ENCODE results near the gene EEF1AKMT4. TPM values are rescaled to one million over a fixed set of nuclear protein-coding genes. Genes with fewer than 3 reads are reported as not detected.

The EEF1AKMT4 gene
- total and polyA plus RNA-seq, 10 of the 15 experiments (the other 5 are each of a cell fraction or from before 2014, with no cell fraction given) = 7.5 to 26.8 (median 18.3) TPM

DNA sequence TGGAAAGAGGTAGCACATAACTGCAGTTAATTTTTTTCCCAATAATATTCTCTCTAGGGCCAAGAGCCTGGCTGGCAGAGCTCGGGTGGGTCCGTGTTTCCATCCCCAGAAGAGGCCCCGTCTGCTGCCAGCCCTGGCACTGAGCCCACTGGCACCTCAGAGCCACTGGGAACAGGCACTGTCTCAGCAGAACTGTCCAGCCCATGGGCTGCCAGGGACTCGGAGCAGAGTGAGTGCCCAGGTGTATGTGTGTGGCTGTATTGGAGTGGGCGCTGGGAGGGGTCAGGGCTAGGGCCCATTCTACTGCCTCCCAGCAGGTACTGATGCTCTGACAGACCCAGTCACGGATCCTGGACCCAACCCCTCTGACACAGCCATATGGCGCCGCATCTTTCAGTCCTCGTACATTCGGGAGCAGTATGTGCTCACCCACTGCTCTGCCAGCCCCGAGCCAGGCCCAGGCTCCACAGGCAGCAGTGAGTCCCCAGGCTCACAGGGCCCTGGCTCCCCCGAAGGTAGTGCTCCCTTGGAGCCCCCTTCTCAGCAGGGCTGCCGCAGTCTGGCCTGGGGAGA lies 11.1 kb upstream of the EEF1AKMT4 start:
- BruUV-seq (replicated peaks) = no TSS peak
- in situ Hi-C loops (cut with MboI) = no loop called here
- intact Hi-C loops (cut with micrococcal nuclease; ENCODE audit: unreplicated experiment) = no loop called here
- ChIA-PET POLR2A (no interaction called here), RAD21 (ENCODE audit: unreplicated experiment) (interaction anchor here (1.1 to 1.6 kb wide), 2 partner anchors 11 to 15 kb away, joined by 4 to 6 read pairs; no protein-coding TSS in a partner anchor), CTCF (interaction anchor here (0.6 to 3.5 kb wide), 6 partner anchors 11 to 352 kb away, joined by 3 to 23 read pairs (median 4); no protein-coding TSS in a partner anchor), SMC1A (ENCODE audit: uncharacterized antibody, unreplicated experiment) (interaction anchor here (0.6 to 1.2 kb wide), 3 partner anchors 11 to 880 kb away, joined by 3 to 4 read pairs (median 3); no protein-coding TSS in a partner anchor)
- Histone ChIP-seq H3K36me3 (ENCODE audit: control insufficient read depth in 2 of 2, insufficient read depth in 2 of 2, low read length in 1 of 2) (peaks cover 9 to 12% of the 10 kb centered on the region in 2 experiments; a peak in 3 of 4 replicates), H3K9ac (ENCODE audit: control insufficient read depth, insufficient read depth, low read length) (no peak overlapping the region), H3K9me3 (replicated peaks; ENCODE audit: control insufficient read depth, insufficient read depth, low read length) (no peaks in the 10 kb centered on the region), H2AFZ (ENCODE audit: control insufficient read depth, low read depth, low read length) (no peak overlapping the region), H4K20me1 (ENCODE audit: control insufficient read depth, insufficient read depth) (no peaks in the 10 kb centered on the region), H3K4me2 (ENCODE audit: control insufficient read depth, insufficient read depth) (no peak overlapping the region), H3K27ac (ENCODE audit: control insufficient read depth, insufficient read depth) (no peak overlapping the region), H3K4me1 (ENCODE audit: control insufficient read depth, insufficient read depth, low read length) (no peaks in the 10 kb centered on the region), H3K27me3 (replicated peaks in 1 of 2; ENCODE audit: control insufficient read depth in 2 of 2, insufficient read depth in 2 of 2, low read length in 1 of 2) (no peaks in the 10 kb centered on the region; a peak in 1 of 4 replicates), H3K79me2 (ENCODE audit: control insufficient read depth, insufficient read depth, low read length) (no peaks in the 10 kb centered on the region), H3K4me3 (no peak overlapping the region)
- no peak for DNase-seq (ENCODE audit: low read depth, low spot score)
- FAIRE-seq = no peak
- WGBS (ENCODE audit: insufficient coverage, insufficient replicate concordance, low lambda C conversion rate, missing lambda C conversion rate) = 61% methylated on average over 13 of the region's 13 CpGs
- ATAC-seq = no peak
- TF ChIP-seq, protein P1, sequence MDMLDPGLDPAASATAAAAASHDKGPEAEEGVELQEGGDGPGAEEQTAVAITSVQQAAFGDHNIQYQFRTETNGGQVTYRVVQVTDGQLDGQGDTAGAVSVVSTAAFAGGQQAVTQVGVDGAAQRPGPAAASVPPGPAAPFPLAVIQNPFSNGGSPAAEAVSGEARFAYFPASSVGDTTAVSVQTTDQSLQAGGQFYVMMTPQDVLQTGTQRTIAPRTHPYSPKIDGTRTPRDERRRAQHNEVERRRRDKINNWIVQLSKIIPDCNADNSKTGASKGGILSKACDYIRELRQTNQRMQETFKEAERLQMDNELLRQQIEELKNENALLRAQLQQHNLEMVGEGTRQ (IDR thresholded peaks at IDR 0.05; ENCODE audit: borderline replicate concordance, low read depth, low read length) = no peak
- TF ChIP-seq SMAD5 (IDR thresholded peaks at IDR 0.05; ENCODE audit: low read depth) = no peak
- TF ChIP-seq TBL1XR1 (IDR thresholded peaks at IDR 0.05; ENCODE audit: low read depth, low read length) = no peak
- TF ChIP-seq, protein P2, sequence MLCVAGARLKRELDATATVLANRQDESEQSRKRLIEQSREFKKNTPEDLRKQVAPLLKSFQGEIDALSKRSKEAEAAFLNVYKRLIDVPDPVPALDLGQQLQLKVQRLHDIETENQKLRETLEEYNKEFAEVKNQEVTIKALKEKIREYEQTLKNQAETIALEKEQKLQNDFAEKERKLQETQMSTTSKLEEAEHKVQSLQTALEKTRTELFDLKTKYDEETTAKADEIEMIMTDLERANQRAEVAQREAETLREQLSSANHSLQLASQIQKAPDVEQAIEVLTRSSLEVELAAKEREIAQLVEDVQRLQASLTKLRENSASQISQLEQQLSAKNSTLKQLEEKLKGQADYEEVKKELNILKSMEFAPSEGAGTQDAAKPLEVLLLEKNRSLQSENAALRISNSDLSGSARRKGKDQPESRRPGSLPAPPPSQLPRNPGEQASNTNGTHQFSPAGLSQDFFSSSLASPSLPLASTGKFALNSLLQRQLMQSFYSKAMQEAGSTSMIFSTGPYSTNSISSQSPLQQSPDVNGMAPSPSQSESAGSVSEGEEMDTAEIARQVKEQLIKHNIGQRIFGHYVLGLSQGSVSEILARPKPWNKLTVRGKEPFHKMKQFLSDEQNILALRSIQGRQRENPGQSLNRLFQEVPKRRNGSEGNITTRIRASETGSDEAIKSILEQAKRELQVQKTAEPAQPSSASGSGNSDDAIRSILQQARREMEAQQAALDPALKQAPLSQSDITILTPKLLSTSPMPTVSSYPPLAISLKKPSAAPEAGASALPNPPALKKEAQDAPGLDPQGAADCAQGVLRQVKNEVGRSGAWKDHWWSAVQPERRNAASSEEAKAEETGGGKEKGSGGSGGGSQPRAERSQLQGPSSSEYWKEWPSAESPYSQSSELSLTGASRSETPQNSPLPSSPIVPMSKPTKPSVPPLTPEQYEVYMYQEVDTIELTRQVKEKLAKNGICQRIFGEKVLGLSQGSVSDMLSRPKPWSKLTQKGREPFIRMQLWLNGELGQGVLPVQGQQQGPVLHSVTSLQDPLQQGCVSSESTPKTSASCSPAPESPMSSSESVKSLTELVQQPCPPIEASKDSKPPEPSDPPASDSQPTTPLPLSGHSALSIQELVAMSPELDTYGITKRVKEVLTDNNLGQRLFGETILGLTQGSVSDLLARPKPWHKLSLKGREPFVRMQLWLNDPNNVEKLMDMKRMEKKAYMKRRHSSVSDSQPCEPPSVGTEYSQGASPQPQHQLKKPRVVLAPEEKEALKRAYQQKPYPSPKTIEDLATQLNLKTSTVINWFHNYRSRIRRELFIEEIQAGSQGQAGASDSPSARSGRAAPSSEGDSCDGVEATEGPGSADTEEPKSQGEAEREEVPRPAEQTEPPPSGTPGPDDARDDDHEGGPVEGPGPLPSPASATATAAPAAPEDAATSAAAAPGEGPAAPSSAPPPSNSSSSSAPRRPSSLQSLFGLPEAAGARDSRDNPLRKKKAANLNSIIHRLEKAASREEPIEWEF (IDR thresholded peaks at IDR 0.05; ENCODE audit: insufficient replicate concordance, low read depth, low read length) = no peak
- no peak for TF ChIP-seq ZNF207 (IDR thresholded peaks at IDR 0.05; ENCODE audit: borderline replicate concordance)
- no peak for TF ChIP-seq RAD51 (IDR thresholded peaks at IDR 0.05)
- TF ChIP-seq, protein P3, sequence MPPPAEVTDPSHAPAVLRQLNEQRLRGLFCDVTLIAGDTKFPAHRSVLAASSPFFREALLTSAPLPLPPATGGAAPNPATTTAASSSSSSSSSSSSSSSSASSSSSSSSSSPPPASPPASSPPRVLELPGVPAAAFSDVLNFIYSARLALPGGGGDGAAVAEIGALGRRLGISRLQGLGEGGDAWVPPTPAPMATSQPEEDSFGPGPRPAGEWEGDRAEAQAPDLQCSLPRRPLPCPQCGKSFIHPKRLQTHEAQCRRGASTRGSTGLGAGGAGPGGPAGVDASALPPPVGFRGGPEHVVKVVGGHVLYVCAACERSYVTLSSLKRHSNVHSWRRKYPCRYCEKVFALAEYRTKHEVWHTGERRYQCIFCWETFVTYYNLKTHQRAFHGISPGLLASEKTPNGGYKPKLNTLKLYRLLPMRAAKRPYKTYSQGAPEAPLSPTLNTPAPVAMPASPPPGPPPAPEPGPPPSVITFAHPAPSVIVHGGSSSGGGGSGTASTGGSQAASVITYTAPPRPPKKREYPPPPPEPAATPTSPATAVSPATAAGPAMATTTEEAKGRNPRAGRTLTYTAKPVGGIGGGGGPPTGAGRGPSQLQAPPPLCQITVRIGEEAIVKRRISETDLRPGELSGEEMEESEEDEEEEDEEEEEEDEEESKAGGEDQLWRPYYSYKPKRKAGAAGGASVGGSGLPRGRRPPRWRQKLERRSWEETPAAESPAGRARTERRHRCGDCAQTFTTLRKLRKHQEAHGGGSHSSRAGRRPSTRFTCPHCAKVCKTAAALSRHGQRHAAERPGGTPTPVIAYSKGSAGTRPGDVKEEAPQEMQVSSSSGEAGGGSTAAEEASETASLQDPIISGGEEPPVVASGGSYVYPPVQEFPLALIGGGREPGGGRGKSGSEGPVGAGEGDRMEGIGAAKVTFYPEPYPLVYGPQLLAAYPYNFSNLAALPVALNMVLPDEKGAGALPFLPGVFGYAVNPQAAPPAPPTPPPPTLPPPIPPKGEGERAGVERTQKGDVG (CRISPR knock-in tag; IDR thresholded peaks at IDR 0.05) = no peak
- TF ChIP-seq LARP7 (IDR thresholded peaks at IDR 0.05) = no peak
- no peak for TF ChIP-seq YBX1 (IDR thresholded peaks at IDR 0.05)
- no peak for TF ChIP-seq NRF1 (conservative IDR thresholded peaks at IDR 0.05; ENCODE audit: low read depth, low read length)
- TF ChIP-seq ATF7 (IDR thresholded peaks at IDR 0.05; ENCODE audit: low read depth) = no peak
- no peak for TF ChIP-seq MYC (IDR thresholded peaks at IDR 0.05; ENCODE audit: insufficient read depth, insufficient read length, insufficient replicate concordance, low read length, severe bottlenecking)
- no peak for TF ChIP-seq ASH2L (IDR thresholded peaks at IDR 0.05; ENCODE audit: borderline replicate concordance, low read depth)
- TF ChIP-seq CREB1 (IDR thresholded peaks at IDR 0.05; ENCODE audit: low read depth) = no peak
